Superior temporal gyrus (tissue), 1 donor: ENCODE measurements around the gene OTULIN.

Experiments used
- DNase-seq: peaks from one replicate; pipeline ENCODE4 v3.0.0-alpha.2; 2016; ENCODE audit errors: extremely low spot score

Gene OTULIN

GRCh38 chr5:14741801-14742440, 77.4 kb downstream of the OTULIN start:
- DNase-seq = no peak

GRCh38 chr5:14742498-14742897, 78.0 kb downstream of the OTULIN start:
- no peak for DNase-seq

- DNase-seq = peak; percentile 54
Observed at GRCh38 chr5:14743601-14744295, 79.2 kb downstream of the OTULIN start.

GRCh38 chr5:14744296-14745187, 80.0 kb downstream of the OTULIN start:
- no peak for DNase-seq

- no peak for DNase-seq
Observed at GRCh38 chr5:14745188-14745563, 80.7 kb downstream of the OTULIN start.

GRCh38 chr5:14745753-14746152, 81.2 kb downstream of the OTULIN start:
- no peak for DNase-seq

- DNase-seq = no peak
Observed at GRCh38 chr5:14748180-14748900, 83.8 kb downstream of the OTULIN start.
